ENCODE data around the gene TADA3.

GRCh38 chr3:9783954-9784353 is 8.3 kb downstream of the TADA3 start:
- TF ChIP-seq CTCF (conservative IDR thresholded peaks at IDR 0.05 in 1 of 2, IDR thresholded peaks at IDR 0.05 in 1 of 2; ENCODE audit: low read depth in 1 of 2, low read length in 2 of 2) (no peak), EZH2 (IDR thresholded peaks at IDR 0.05; ENCODE audit: low read length, missing control alignments) (no peak)

Measured in fibroblast of lung (primary cell).